HG02973 (cell line): ENCODE results near the gene CREM.

Experiments
- ATAC-seq: cut with Tn5 transposase; IDR thresholded peaks from one replicate; pipeline ENCODE4 v1.9.1; 2021; ENCODE audit warnings: moderate library complexity; ENCODE audit not compliant: unreplicated experiment

The CREM gene

GRCh38 chr10:35217455-35217854 is 90.8 kb downstream of the CREM start:
- no peak for ATAC-seq

DNA sequence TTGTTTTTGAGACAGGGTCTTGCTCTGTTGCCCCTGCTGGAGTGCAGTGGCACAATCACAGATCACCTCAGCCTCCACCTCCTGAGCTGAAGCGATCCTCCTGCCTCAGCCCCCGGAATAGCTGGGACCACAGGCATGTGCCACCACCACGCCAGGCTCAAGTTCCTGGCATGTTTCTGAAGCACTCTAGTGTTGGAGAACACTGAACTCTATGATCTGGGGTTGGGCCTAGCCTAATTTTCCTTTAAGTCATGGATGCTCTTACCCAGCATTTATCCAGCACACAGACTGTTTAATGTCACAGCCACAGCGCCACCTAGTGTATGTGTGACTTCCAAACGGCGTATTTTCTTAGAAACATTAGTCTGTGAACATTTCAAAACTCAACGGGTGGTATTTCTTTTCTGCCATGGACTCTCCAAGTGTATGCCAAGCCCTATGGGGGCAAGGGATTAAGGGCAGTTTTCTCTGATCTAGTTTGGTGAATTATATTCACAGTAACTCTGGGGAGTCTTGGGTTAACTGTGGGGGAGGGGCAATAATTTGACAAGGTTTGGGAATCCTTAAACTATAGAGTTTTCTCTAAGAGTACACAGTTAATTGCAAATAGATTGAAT is 91.8 kb downstream of the CREM start:
- peak; percentile 65 for ATAC-seq

DNA sequence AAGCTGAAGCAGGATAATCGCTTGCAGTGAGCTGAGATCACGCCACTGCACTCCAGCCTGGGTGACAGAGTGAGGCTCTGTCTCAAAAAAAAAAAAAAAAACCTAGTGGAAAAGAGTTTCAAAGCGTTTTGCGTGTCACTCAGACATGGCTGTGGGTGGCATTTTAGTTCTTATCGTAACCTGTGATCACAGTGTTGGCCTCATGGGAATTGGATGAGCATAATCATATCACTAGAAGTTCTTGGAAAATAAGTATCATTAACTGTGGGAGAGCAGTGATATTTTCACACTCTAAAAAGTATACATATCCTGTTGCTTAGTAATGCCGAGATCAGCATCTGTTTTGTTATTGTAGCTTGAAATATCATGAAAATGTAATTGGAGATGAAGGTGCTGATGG is 92.6 kb downstream of the CREM start:
- ATAC-seq: no peak

GRCh38 chr10:35219891-35220890 is 93.5 kb downstream of the CREM start:
- ATAC-seq: no peak

GRCh38 chr10:35223016-35223415 is 96.4 kb downstream of the CREM start:
- no peak for ATAC-seq

DNA sequence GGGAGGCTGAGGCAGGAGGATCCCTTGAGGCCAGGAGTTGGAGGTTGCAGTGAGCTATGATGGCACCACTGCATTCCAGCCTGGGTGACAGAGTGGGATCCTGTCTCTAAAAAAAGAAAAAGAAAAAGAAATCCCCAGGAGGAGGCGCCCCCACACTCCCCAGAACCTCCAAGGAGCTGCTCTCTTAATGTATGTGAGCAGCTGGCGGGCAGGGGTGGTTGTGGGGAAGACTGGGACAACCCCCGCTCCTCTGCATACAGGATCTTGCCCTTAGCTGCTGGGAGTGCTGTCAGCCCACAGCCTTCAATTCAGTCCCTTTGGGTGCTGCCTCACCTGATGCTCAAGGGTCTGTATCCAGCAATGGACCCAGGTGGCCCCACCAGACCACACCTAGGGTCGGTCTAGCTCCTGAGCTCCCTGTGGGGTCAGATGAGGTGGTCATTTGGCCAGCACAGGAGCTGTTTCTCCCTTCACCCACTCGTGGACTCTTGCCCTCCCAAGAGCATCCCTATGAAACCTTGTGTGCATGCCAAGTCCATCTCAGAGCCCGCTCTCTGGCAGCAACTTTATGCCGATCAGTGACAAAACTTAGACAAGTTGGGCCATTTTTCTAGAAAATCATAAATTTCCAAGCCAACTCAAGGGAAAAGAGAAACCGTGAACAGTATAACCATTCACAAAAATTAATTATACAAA is 97.5 kb downstream of the CREM start:
- no peak for ATAC-seq

- ATAC-seq: no peak
These were observed 98.6 kb downstream of the CREM start for GRCh38 chr10:35225204-35225603.

DNA sequence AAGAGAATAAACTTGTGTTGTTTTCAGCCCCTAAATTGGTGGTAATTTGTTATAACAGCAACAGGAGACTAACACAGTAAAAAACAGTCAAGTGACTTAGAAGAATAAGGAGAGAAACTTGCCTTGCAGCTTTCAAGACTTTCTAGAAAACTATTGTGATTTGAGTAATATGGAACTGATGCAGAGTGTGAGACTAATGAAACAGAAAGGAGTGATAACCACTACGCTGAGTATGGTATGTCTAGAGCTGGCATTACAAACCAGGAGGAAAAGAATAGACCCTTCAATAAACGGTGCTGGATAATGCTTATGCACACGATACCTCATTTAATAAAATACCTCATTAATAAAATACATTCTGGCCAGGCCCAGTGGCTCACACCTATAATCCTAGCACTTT is 99.9 kb downstream of the CREM start:
- no peak for ATAC-seq

GRCh38 chr10:35228058-35228457 is 101.4 kb downstream of the CREM start:
- ATAC-seq: no peak

GRCh38 chr10:35231646-35232045 is 105.0 kb downstream of the CREM start:
- no peak for ATAC-seq

- no peak for ATAC-seq
These were observed 105.9 kb downstream of the CREM start for GRCh38 chr10:35232527-35232926.

GRCh38 chr10:35234073-35234472 is 107.4 kb downstream of the CREM start:
- no peak for ATAC-seq

DNA sequence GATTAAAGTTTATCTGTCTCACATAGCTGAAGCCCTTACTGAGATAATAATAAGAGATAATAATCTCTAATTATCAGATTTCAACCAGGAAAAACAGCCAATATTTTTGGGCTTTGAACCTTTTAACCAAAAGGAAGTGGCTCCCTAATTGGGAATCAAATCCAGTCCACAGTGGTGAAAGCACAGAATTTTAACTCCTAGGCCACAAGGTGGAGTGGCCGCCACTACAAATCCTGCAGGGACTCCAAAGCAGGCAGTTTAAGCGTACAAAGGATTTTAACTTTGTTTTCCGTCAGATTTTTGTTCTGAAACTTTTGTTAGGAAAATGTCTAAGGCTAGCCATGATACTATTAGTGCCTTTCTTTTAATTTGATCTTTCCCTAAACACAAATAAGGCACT is 110.1 kb downstream of the CREM start:
- no peak for ATAC-seq

DNA sequence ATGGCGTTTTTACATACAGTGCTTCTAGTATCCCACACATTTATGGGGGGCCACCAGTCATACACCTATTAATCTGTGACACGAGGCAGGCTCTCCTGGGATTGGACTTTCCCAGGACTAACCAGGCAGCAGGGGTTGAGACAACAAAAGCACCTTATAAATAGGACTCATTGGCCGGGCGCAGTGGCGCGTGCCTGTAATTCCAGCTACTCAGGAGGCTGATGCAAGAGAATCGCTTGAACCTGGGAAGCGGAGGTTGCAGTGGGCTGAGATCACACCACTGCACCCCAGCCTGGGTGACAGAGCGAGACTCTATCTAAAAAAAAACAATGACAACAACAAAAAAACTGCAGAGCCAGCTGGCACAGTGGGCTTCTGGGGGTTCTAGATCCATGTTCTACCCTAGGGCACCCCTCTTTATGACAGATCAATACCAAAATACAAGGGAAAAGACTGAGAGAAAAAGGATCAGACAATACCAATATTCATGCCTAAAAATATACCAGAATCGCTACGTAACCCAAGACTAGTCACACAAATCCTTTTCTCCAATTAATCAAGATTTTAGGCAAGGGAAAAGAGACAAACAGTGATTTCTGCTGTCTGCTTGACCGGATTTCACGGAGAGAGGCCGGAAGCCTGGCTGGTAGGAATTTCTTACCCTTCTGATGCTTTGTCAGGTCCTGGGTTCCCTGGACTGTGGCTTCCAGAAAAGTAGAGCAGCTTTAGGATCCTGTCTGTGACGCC is 111.3 kb downstream of the CREM start:
- ATAC-seq: no peak

DNA sequence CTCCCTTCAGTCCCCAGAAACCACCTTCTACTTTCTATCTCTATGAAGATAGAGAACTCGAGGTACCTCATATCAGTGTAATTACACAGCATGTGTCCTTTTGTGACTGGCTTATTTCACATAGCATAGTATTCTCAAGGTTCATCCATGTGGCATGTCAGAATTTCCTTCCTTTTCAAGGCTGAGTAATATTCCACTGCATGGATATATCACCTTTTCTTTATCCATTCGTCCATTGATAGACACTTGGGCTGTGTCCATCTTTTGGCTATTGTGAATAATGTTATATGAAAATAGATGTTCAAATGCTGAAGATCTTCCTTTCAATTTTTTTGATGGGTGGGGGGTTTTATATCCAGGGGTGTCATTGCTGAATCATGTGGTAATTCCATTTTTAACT is 117.9 kb downstream of the CREM start:
- ATAC-seq: no peak

DNA sequence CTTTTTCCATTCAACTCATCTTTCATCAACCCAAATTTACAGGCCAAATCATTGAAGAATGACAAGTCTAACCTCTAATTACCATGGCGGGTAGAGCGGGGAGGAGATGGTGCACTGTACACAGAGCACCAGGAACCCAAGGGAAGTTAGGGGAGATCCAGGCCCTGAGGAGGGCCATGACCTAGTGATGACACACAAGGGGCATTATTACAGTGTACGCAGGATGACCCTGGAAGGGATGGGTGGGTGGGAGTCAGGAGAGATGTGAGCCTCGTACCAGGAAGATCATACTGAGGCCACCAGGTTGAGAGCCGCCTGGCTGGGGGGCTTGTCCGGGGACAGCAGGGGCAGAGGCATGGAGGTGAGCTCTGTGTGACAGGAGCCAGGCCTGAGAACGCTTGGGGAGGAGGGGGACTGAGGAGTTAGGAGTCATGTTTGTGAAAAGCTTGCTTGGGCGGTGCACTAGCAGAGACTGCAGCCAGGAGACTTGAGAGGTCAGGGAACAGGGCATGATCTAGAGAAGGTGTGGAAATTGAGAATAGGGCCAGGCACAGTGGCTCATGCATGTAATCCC is 120.2 kb downstream of the CREM start:
- no peak for ATAC-seq

GRCh38 chr10:35251373-35252100 is 124.9 kb downstream of the CREM start:
- no peak for ATAC-seq

- no peak for ATAC-seq
These were observed 130.7 kb downstream of the CREM start for GRCh38 chr10:35257057-35257983.
